Neural cell (in vitro differentiated cells): ENCODE data around the gene CD84.
"Not testable (repeated sequence)": the region's sequence is repeated elsewhere in the genome, so short reads cannot be mapped to it uniquely, and the experiment has no call there.

Experiments used
- EZH2 ChIP-seq: fragments of 200-600, 300-800 bp; shearing (Covaris generic), sonication (generic); IDR thresholded peaks from 2 replicates; pipeline ENCODE4 v1.6.1; 2014; ENCODE audit warnings: antibody characterized with exemption, low read length, borderline replicate concordance, mild to moderate bottlenecking; ENCODE audit not compliant: insufficient read depth, poor library complexity, severe bottlenecking
- MXI1 ChIP-seq: fragments of 450-650 bp; conservative IDR thresholded peaks from 2 replicates; pipeline ENCODE4 v1.6.1; 2014; ENCODE audit warnings: antibody characterized with exemption, mild to moderate bottlenecking; ENCODE audit not compliant: poor library complexity, severe bottlenecking
- POLR2AphosphoS5 ChIP-seq: IDR thresholded peaks from 2 replicates; pipeline ENCODE4 v1.6.1; 2012
- RAD21 ChIP-seq: fragments of 450-650 bp; conservative IDR thresholded peaks from 2 replicates; pipeline ENCODE4 v1.6.1; 2014; ENCODE audit warnings: antibody characterized with exemption, mild to moderate bottlenecking, moderate library complexity
- TF ChIP-seq, protein P1 (sequence below): fragments of 450-650 bp; IDR thresholded peaks from 2 replicates; pipeline ENCODE4 v1.5.1; 2014; ENCODE audit warnings: antibody characterized with exemption, mild to moderate bottlenecking, moderate library complexity; ENCODE audit not compliant: poor library complexity, severe bottlenecking

DNA sequence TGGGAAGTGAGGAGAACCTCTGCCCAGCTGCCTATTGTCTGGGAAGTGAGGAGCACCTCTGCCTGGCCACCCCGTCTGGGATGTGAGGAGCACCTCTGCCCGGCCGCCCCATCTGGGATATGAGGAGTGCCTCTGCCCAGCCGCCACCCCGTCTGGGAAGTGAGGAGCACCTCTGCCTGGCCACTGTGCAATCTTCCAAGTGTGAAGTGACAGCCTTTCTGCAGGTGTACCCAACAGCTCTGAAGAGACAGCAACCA, 46.8 kb downstream of the CD84 start:
- TF ChIP-seq, protein P1, sequence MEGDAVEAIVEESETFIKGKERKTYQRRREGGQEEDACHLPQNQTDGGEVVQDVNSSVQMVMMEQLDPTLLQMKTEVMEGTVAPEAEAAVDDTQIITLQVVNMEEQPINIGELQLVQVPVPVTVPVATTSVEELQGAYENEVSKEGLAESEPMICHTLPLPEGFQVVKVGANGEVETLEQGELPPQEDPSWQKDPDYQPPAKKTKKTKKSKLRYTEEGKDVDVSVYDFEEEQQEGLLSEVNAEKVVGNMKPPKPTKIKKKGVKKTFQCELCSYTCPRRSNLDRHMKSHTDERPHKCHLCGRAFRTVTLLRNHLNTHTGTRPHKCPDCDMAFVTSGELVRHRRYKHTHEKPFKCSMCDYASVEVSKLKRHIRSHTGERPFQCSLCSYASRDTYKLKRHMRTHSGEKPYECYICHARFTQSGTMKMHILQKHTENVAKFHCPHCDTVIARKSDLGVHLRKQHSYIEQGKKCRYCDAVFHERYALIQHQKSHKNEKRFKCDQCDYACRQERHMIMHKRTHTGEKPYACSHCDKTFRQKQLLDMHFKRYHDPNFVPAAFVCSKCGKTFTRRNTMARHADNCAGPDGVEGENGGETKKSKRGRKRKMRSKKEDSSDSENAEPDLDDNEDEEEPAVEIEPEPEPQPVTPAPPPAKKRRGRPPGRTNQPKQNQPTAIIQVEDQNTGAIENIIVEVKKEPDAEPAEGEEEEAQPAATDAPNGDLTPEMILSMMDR = not testable (repeated sequence)
- not testable (repeated sequence) for TF ChIP-seq MXI1, RAD21, EZH2, POLR2AphosphoS5
